Stimulated activated naive CD4-positive, alpha-beta T cell (primary cell): ENCODE results near the gene HCST.
"Not testable (repeated sequence)": the region's sequence is repeated elsewhere in the genome, so short reads cannot be mapped to it uniquely, and the experiment has no call there.

Experiments used
- DNase-seq, 6 experiments: peaks; one replicate each; lab custom pipeline; 2025; lab: John Stamatoyannopoulos, UW

HCST gene

GRCh38 chr19:35904311-35905068 lies 2.2 kb downstream of the HCST start:
- DNase-seq, result no peak

- no peak for DNase-seq
Measured at GRCh38 chr19:35905178-35905727, 2.9 kb downstream of the HCST start.

- DNase-seq, result no peak
Measured at GRCh38 chr19:35907377-35907745, 5.0 kb downstream of the HCST start.

GRCh38 chr19:35908010-35908441 lies 5.7 kb downstream of the HCST start, which contains the start of gene TYROBP:
Gene TYROBP, minus strand, starts transcription at chr19:35908295. Its CDS starts 67 bp downstream, at chr19:35908228.
- DNase-seq, result no peak

- peak in 3 of 6 experiments; percentile 10 to 17 (median 11) for DNase-seq
Measured at GRCh38 chr19:35908973-35909683, 6.8 kb downstream of the HCST start.

- no peak for DNase-seq
Measured at GRCh38 chr19:35909684-35910035, 7.3 kb downstream of the HCST start.

GRCh38 chr19:35910355-35910754 lies 8.0 kb downstream of the HCST start:
- not testable (repeated sequence) for DNase-seq

GRCh38 chr19:35911173-35911572 lies 8.8 kb downstream of the HCST start:
- DNase-seq, result no peak

- DNase-seq, result no peak
Measured at GRCh38 chr19:35911790-35912189, 9.5 kb downstream of the HCST start.

- no peak for DNase-seq
Measured at GRCh38 chr19:35913589-35913988, 11.3 kb downstream of the HCST start.

GRCh38 chr19:35915443-35915842 lies 13.1 kb downstream of the HCST start:
- no peak for DNase-seq

GRCh38 chr19:35919306-35919705 lies 17.0 kb downstream of the HCST start:
- DNase-seq, result no peak

- DNase-seq, result no peak
Measured at GRCh38 chr19:35921012-35921411, 18.7 kb downstream of the HCST start.

GRCh38 chr19:35925501-35925900 lies 23.2 kb downstream of the HCST start:
- no peak for DNase-seq

GRCh38 chr19:35928507-35928906 lies 26.2 kb downstream of the HCST start:
- DNase-seq, result no peak

- DNase-seq, result peak in 3 of 6 experiments; percentile 35 to 37 (median 35)
Measured at GRCh38 chr19:35929876-35930275, 27.5 kb downstream of the HCST start.

GRCh38 chr19:35931161-35931873 lies 29.0 kb downstream of the HCST start:
- DNase-seq, result peak; percentile 96 to 100 (median 100)

GRCh38 chr19:35931874-35932202 lies 29.5 kb downstream of the HCST start:
- DNase-seq, result no peak

GRCh38 chr19:35932291-35932936 lies 30.1 kb downstream of the HCST start:
- DNase-seq, result no peak

GRCh38 chr19:35935911-35936737 lies 33.8 kb downstream of the HCST start, which contains the start of gene LRFN3:
Gene LRFN3, plus strand, starts transcription at chr19:35936374. Its CDS starts 3,052 bp downstream, at chr19:35939426.
- DNase-seq, result peak in 5 of 6 experiments; percentile 23 to 43 (median 33)

- no peak for DNase-seq
Measured at GRCh38 chr19:35936738-35937268, 34.5 kb downstream of the HCST start.
